NCI-H1436 treated with DMSO at 0.1 percent for 48 hours (cell line): ENCODE results near the gene SLC6A7.
"Not testable (repeated sequence)": the region's sequence is repeated elsewhere in the genome, so short reads cannot be mapped to it uniquely, and the experiment has no call there.

Experiments
- DNase-seq: peaks from one replicate; lab custom pipeline; 2025; lab: John Stamatoyannopoulos, UW

Gene SLC6A7

GRCh38 chr5:150217873-150218692 lies 28.2 kb downstream of the SLC6A7 start:
- DNase-seq, result peak; percentile 1

GRCh38 chr5:150218693-150219035 lies 28.8 kb downstream of the SLC6A7 start:
- DNase-seq, result no peak

- no peak for DNase-seq
These were observed 29.3 kb downstream of the SLC6A7 start for GRCh38 chr5:150219142-150219541.

GRCh38 chr5:150219861-150220260 lies 30.0 kb downstream of the SLC6A7 start:
- DNase-seq, result no peak

- no peak for DNase-seq
These were observed 31.6 kb downstream of the SLC6A7 start for GRCh38 chr5:150221471-150221870.

GRCh38 chr5:150222906-150223305 lies 33.0 kb downstream of the SLC6A7 start:
- DNase-seq, result no peak

GRCh38 chr5:150223474-150223873 lies 33.6 kb downstream of the SLC6A7 start:
- no peak for DNase-seq

GRCh38 chr5:150224483-150225027 lies 34.7 kb downstream of the SLC6A7 start:
- no peak for DNase-seq

GRCh38 chr5:150227036-150227435 lies 37.2 kb downstream of the SLC6A7 start:
- no peak for DNase-seq

GRCh38 chr5:150227606-150228273 lies 37.9 kb downstream of the SLC6A7 start:
- no peak for DNase-seq

GRCh38 chr5:150229571-150229970 lies 39.7 kb downstream of the SLC6A7 start:
- no peak for DNase-seq

- no peak for DNase-seq
These were observed 41.0 kb downstream of the SLC6A7 start for GRCh38 chr5:150230842-150231241.

GRCh38 chr5:150233706-150234105 lies 43.8 kb downstream of the SLC6A7 start:
- DNase-seq, result not testable (repeated sequence)

GRCh38 chr5:150234576-150235499 lies 45.0 kb downstream of the SLC6A7 start:
- DNase-seq, result no peak

- no peak for DNase-seq
These were observed 45.6 kb downstream of the SLC6A7 start for GRCh38 chr5:150235500-150235854.

- no peak for DNase-seq
These were observed 46.5 kb downstream of the SLC6A7 start for GRCh38 chr5:150236313-150236712.

GRCh38 chr5:150236981-150237754 lies 47.3 kb downstream of the SLC6A7 start:
- DNase-seq, result no peak

GRCh38 chr5:150238646-150239045 lies 48.8 kb downstream of the SLC6A7 start:
- DNase-seq, result no peak

GRCh38 chr5:150239099-150239793 lies 49.4 kb downstream of the SLC6A7 start:
- no peak for DNase-seq

- DNase-seq, result no peak
These were observed 49.9 kb downstream of the SLC6A7 start for GRCh38 chr5:150239794-150240122.
